GM21825 (cell line): ENCODE measurements around the gene RHOH.
"Not testable (repeated sequence)": the region's sequence is repeated elsewhere in the genome, so short reads cannot be mapped to it uniquely, and the experiment has no call there.

Source experiments
- ATAC-seq: cut with Tn5 transposase; IDR thresholded peaks from one replicate; pipeline ENCODE4 v1.9.1; 2021; ENCODE audit warnings: mild to moderate bottlenecking, moderate library complexity; ENCODE audit not compliant: unreplicated experiment

Gene RHOH, protein sequence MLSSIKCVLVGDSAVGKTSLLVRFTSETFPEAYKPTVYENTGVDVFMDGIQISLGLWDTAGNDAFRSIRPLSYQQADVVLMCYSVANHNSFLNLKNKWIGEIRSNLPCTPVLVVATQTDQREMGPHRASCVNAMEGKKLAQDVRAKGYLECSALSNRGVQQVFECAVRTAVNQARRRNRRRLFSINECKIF

DNA sequence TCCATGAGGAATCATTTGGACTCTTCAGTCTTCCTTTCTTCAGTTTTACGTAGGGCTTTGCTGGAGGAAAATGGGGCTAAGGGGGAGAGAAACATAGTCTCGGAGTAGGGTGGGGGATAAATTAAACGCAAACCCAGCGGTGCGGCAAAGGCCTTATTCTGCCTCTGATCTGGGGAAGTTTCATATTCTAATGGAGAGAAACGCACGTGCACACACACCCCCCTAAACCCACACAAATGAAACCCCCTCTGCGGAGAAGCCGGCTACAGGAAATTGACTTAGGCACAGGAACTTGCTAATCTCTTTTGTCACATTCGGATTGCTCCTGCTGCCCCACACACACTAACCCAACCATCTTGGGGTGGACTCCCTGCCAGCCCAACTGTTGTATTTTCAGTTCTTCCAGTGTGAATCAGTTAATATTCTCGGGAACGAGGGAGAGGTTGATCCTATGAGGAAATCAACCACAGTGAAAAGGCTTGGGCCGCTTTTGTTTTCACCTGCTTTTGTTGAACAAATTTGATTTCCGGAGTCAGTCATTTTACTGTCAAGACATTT lies at the start of gene RHOH:
RHOH (plus strand) TSS at position 308 of the 558 bp plus-strand sequence. CDS start 46,356 bp downstream, outside the sequence.
- ATAC-seq: peak; percentile 13

DNA sequence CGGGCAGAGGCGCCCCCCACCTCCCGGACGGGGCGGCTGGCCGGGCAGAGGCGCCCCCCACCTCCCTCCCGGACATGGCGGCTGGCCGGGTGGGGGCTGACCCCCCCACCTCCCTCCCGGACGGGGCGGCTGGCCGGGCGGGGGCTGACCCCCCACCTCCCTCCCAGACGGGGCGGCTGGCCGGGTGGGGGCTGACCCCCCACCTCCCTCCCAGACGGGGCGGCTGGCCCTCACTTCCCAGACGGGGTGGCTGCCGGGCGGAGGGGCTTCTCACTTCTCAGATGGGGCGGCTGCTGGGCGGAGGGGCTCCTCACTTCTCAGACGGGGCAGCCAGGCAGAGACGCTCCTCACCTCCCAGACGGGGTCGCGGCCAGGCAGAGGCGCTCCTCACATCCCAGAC lies 49.3 kb upstream of the RHOH start:
- not testable (repeated sequence) for ATAC-seq

DNA sequence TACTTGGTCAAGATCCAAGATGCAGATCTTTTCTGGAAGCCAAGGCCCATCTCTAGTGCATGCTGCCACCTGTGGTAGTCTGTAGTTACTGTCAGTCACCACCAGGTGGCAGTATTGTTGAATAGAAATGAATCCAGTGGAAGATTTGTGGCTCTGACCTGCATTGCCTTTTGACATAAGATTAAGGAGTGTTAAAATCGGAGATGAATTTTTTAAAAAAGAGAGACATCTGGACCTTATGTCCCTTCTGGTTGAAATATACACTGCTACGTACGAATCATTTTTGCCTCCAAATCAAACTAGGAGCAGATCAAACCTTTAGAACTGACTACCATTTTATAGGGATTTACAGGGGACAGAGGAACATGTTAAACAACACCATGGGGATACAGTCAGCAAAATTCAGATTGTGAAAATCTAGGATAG lies 46.9 kb upstream of the RHOH start:
- ATAC-seq: peak; percentile 74

DNA sequence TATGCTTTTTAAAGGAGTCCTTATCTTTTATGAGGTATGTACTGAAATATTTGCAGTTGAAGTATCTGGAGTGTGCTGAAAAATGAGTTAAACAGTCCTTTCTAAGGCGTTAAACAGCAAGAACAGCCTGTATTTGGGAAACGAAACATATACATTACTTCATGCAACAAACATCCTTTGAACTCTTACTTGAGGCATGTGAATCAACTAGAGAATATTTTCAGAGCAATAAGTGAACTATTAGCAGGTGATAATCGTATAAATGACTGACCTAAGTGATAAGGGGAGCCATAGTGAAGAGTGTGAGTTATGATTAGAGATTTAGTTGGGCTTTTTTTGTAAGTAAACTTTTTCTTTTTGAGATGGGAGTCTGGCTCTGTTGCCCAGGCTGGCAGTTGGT lies 45.9 kb upstream of the RHOH start:
- no peak for ATAC-seq

DNA sequence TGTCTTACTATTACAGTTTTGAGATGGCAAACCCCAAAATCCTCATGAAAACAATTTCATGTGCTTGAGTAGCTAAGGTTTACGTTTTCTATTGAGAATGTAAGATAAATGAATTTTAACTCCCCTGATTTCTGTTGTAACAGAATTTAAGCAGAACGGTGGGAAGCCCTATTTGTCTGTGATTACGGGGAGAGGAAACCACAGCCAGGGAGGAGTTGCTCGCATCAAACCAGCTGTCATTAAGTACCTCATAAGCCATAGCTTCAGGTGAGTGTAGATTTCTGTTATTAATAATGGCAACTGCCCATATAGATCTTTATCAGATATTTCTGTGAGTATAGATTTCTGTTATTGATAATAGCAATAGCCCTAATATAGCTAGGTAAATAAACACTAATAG lies 44.2 kb upstream of the RHOH start:
- no peak for ATAC-seq

DNA sequence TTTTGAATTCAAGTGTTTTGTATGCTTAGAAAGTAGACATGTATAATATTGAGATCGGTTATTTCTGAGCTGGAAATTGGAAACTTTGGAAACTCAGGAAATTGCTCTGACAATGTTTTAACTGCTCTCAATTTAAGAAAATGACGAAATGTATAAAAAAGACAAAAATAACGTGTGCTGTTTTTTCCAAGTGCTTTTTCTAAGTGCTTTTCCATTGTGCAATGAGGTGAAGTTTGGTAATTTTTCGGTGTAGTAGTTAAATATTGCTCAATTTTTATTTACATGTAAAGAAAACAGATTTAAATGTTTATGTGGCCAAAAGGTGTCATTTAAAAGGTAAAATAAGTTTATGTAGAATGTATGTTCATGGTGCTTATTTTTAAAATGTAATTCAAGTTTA lies 39.4 kb upstream of the RHOH start:
- ATAC-seq: no peak

DNA sequence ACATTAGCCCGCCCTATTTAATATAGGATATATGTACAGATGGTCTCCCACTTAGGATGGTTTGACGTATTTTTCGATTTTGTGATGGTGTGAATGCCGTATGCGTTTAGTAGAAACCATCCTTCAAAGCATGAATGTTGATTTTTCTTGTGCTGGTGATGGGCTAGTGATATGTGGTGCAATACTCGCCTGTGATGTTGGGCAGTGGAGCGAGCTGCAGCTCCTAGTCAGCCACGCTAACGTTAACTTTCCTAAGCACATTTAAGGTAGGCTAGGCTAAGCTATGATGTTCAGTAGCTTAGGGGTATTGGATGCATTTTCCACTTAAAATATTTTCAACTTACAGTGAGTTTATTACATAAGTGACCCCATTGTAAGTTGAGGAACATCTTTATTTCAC lies 36.6 kb upstream of the RHOH start:
- ATAC-seq: no peak

DNA sequence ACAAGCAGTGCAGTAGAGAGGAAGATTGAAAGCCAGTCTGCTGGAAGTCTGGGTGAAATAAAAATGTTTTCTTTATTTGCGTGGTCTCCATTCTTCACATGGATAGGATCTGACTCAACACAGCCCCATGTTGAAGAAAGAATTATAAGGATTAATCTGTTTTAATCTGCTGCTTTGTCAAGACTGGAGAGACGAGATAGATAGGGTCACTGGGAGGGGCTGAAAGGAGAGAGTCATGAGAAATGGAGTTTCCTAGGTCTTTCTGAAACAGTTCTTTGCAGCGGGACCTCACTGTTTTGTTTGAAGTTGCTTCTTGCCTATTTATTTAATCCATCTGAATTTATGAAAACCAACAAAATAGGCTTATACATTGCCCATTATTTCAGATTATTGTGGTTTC lies 32.4 kb upstream of the RHOH start:
- ATAC-seq: no peak

DNA sequence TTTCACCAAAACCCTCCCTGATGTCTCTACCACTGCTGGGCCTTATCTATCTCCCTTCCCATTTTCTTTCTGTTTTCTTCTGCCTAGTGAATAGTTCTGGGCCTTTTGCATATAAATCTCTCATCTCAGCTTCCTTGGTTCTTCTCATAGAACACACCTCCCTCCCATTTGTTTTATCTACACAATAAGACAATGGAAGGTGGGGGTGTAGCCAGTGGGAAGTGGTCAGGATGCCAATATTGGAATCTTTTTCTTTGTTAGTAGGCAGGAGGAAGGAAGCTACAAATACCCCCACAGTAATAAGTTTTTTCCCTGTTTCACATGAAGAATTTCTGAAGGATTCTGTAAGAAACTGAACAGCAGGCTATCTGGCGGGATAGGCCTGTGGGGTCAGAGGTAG lies 30.9 kb upstream of the RHOH start:
- ATAC-seq: no peak

DNA sequence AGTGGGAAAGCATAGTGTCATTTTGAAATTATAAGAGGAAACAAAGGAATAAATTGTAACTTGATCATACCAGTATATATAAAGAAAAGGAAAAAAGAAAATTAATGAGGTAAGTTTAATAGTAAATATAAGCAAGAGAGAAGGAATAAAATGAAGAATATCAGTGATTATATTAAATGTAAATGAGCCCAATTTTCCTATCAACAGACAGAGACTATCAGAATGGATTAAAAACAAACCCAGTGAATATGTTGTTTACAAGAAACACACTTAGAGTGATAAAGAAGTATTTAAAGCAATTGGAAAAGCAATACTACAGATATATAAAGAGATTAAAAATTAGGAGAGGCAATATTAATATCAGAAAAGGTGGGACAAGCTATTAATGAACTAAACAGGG lies 28.8 kb upstream of the RHOH start:
- ATAC-seq: no peak

DNA sequence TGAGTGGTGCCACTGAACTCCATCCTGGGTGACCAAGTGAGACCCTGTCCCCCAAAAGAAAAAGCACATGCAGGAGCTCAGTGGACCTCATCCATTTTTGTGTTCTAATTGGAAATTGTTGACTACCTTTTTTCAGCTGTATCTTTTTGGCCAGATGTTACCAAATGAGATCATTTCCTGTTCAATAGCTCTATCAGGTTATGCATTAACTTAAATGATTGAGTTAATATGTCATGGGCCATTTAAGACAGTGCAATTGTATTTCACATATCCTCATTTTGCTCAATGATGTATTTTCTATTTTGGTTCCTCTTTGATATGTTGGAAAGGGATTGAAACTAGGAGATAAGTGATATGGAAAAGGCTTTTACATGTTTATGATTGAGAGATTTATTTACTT lies 26.2 kb upstream of the RHOH start:
- ATAC-seq: peak; percentile 73

DNA sequence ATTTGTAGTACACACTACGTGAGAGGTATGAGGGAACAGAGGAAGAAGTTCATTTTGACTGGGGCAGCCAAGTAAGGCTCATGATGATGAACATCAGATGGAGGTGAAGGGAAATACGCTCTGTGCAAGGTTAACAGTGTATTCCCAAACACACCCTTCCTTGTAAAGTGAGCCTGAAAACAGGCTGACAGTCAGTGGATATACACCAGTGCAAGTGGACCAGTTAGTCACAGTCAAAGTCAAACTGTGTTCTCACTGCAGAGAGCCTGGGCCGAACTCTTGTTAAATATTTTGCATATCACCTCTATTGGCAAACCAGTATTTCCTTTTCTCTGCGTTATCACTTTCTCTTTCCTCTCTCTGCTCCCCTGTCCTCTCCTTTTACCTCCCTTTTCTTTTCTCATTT lies 23.4 kb upstream of the RHOH start:
- ATAC-seq: peak; percentile 70

DNA sequence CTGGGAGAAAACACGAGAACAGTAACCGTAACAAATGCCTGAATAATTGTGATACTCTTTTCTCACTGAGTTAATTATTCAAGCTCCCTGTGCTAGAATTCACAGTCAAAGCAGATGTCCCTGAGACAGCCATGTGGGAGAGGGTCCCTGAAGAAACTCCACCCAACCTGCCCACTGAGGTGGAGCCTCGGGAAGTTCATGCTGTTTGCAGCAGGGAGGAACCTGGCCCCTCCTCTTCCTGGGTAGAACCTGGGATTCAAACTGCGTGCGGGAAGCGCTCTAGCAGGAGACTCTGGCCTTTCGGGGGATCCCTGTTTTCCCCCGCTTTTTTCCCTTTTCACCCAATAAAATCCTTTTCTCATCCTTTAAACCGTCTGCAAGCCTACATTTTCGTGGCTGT lies 20.2 kb upstream of the RHOH start:
- no peak for ATAC-seq

DNA sequence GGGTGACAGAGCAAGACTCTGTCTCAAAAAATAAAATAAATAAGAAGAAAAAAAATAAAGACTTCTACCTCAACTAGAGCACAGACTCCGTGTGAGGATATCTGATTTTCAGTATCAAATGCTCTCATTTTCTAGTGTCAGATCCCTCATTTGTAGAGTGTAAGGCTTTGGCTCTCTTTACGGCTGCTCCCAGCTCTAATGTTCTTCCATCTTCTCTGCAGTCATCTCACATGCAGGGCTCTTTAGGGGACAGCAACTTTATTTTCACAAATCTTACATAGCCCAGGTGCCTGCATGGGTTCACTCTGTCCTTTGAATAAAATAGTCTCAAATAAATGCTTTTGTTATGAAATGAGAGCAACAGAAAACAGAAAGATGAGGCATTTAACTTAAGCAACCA lies 19.2 kb upstream of the RHOH start:
- no peak for ATAC-seq

DNA sequence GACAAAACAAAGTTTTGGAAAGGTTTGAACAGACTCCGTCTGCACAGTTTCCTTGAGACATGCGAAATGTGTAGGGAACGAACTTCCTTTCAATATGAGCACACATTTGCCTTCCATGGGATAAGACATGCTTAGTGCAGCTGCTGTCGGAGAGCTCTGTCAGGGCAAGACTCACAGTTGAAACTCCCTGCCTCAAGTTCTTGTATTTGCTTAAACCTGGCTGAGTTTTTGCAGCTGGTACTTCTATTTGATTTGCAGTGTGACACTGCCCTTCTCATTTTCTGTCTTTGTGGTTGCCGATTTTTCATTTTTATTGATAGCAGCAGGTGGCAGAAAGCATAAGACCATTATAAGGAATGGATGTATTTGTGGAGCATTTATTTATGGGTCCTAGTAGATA lies 18.2 kb upstream of the RHOH start:
- ATAC-seq: no peak

DNA sequence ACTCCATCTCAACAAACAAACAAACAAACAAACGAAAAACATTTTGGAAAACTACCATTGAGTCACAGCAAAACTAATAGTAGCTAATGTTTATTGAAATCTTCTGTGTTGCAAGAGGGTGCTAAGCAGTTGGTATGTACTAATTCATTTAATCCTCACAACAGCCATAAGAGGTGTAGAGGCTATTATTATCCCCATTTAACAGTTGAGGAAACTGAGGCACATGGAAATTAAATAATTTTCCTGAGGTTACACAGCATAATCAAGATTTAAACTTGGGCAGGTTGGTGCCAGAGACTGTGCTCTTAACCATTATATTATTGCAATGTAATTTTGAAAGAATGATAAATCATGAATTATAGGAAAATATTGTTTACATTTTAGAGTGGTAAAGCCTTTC lies 17.5 kb upstream of the RHOH start:
- ATAC-seq: no peak

DNA sequence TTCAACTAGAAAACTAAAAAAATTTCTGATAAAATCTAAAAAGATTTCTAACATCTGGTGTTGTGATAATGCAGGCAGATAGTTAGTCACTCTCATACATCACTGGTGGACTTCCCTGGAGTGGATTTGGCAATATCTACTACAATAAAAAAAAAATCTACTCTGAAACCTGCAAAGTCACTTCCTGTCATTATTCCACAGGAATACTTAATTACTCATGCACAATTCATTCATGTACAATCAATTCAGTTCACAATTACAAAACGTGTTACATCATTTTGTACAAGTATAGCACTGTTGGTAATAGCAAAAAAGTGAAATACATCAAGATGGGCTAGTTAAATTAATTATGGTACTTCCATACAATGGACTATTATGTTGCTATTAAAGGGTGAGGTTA lies 16.5 kb upstream of the RHOH start:
- ATAC-seq: no peak

DNA sequence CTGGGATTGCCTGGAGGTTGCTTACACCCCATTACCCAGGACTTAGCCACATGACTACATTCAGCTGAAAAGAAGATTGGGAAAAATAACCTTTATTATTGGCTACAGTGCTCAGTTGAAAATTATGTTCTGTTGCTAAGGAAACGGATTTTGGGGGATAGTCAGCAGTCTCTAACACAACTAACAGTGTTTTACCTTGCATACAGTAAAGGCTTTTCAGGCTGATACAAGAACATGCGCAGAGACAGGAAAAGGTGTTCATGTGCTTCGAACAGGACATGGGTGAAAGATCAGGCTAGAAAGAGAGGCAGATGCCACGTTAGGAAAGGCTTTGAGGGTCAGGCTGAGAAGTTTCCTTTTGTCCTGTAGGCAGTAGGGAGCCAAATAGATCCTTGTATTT lies 14.8 kb upstream of the RHOH start:
- ATAC-seq: no peak

DNA sequence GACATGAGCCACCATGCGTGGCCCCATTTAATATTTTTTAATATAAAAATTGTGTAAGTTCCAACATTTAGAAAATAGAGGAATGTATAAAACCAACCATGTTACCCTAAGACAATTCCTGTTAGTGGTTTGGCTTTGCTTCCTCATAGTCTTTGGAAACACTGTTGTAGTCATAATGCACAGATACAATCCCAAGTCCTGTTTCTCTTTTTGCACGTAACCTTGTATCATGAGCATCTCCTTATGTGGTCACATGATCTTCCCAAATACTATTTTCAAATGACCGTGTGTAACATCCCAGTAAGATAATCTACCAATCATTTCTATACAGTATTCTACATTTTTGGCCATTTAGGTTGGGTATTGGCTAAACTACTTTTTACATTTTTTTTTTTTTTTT lies 13.9 kb upstream of the RHOH start:
- ATAC-seq: no peak

DNA sequence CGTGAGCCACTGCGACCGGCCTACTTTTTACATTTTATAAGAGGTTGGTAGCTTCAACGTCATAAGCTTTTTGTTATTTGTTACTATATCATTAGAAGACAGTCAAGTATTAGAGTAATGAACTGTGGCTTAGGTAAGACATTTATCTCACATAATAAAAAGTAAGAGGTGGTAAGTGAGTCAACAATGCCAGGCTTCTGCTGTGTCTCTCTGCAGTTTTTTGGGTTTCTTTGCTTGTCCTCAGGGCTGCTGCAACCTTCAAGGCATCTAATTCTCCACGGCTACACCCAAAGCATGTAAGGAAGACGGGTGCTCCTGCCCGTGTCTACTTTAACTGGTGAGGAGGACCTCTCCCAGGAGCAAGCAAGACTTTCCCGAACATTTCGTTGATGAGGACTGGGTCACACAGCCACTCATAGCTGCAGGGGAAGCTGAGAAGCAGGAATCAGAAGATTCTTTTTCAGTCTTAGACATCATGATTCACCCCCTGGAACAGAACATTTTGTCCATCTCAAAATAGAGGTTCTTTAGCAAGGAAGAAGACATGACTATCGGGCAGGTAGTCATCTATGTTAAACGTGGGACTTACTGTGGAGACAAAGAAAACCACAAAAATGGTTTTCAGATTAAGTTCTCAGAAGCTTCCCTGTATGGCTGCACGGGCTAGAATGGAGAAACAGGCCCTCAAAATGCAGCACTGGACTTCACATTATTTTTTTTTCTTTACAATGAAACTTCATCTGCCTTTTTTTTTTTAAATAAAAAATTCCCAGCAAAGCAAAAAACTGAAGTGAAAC lies 13.0 kb upstream of the RHOH start:
- ATAC-seq: peak; percentile 33

DNA sequence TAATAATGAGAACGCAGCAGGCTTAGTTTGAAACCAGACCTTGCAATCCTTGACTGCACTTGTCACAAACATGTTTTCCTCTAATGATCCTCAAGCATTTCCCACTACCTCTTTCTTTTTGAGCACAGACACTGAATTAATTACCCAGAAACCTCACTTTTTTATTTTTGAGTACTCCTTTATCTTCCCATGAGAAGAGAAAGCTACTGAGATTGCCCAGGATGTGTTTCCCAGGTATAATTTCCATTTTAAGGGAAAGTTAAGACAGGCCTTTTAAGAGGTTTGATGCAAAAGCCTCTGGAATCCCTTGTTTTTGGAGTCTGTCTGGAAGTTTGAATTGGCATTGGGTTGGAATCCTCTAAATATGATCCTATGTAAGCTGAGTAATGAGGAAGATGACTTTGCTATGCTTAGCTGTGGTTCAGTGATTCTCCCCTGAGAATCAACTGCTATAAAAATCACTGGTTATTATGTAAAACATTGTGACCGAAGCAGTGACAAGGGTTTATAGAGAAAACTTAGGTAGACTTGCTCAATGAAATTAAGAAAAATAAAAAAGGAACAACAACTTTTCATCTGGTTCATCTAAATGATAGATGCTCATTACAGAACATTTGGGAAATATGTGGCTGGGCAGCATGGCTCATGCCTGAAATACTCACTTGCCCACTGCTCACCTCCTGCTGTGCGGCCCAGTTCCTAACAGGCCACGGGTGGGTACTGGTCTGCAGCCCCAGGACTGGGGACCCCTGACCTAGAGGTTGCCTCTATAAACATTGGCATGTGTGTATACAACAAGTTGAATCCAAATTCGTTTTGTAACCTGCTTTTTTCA lies 10.8 kb upstream of the RHOH start:
- ATAC-seq: peak; percentile 47

DNA sequence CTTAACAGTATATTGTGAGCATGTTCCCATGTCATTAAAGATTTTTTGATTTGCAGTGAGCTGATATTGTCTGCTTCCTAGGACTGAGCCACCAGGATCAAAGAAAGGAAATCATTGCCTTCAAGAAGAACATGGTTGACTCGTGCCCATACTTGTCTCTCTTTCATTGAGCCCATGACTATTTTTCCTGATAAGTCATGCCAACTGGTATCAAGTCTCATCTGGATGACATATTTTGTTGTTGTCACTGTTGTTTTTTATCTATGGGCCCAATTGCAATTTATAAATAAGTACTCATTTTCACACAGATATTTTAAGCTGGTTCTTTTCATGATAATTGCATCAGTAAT lies 10.2 kb upstream of the RHOH start:
- no peak for ATAC-seq
